GM12891 (cell line): ENCODE measurements around the gene SI. TPM values are rescaled to one million over a fixed set of nuclear protein-coding genes. Genes with fewer than 3 reads are reported as not detected.

Source experiments
- DNase-seq: peaks from one replicate; pipeline ENCODE4 v3.0.0; 2011; ENCODE audit warnings: low spot score; ENCODE audit not compliant: insufficient read length
- FAIRE-seq: peaks from 2 replicates; lab custom pipeline; 2011; peaks lifted over from hg19 to GRCh38; lab: Jason Lieb, UNC
- PAX5 ChIP-seq: IDR thresholded peaks from 2 replicates; pipeline ENCODE4 v1.6.1; 2011; ENCODE audit warnings: low read length, moderate library complexity, mild to moderate bottlenecking; ENCODE audit not compliant: insufficient read depth, severe bottlenecking
- POLR2A ChIP-seq: IDR thresholded peaks from 2 replicates; pipeline ENCODE4 v1.6.1; 2011; ENCODE audit warnings: low read depth, low read length, control low read depth
- POLR2AphosphoS5 ChIP-seq: IDR thresholded peaks from 2 replicates; pipeline ENCODE4 v1.6.1; 2011; ENCODE audit warnings: low read depth, low read length, control low read depth
- POU2F2 ChIP-seq: IDR thresholded peaks from 2 replicates; pipeline ENCODE4 v1.6.1; 2011; ENCODE audit warnings: low read depth, mild to moderate bottlenecking, control low read depth, low read length, moderate library complexity
- SPI1 ChIP-seq: IDR thresholded peaks from 2 replicates; pipeline ENCODE4 v1.6.1; 2011; ENCODE audit warnings: low read depth, low read length, control low read depth
- TAF1 ChIP-seq: IDR thresholded peaks from 2 replicates; pipeline ENCODE4 v1.6.1; 2011; ENCODE audit warnings: low read depth, low read length, control low read depth
- polyA plus RNA-seq: library from polyadenylated mRNA; unstranded; fragments of >200 nt; gene quantifications from one replicate; pipeline ENCODE4 v1.2.1, GENCODE V29; 2012; ENCODE audit warnings: low read depth, missing spikeins, inconsistent platforms; ENCODE audit not compliant: missing spikeins

Gene SI
- polyA plus RNA-seq: not detected

- no peak for FAIRE-seq
- TF ChIP-seq SPI1 (no peak), PAX5 (no peak)
- DNase-seq: no peak
Observed at GRCh38 chr3:165078293-165078692, at the start of gene SI. SI (minus strand) TSS chr3:165078496; CDS start chr3:165076012, 2,484 bp downstream.

GRCh38 chr3:165125836-165126235 lies 47.5 kb upstream of the SI start:
- DNase-seq (no peak), FAIRE-seq (no peak)
- TF ChIP-seq PAX5: no peak
- no peak for TF ChIP-seq POLR2A
- TF ChIP-seq SPI1: no peak
- no peak for TF ChIP-seq TAF1
- TF ChIP-seq POLR2AphosphoS5: no peak
- TF ChIP-seq POU2F2: no peak

GRCh38 chr3:165111401-165111800 lies 33.1 kb upstream of the SI start:
- FAIRE-seq (no peak), DNase-seq (no peak)
- TF ChIP-seq TAF1 (no peak), POLR2AphosphoS5 (no peak), POU2F2 (no peak), SPI1 (no peak), POLR2A (no peak), PAX5 (no peak)

GRCh38 chr3:165103616-165104015 lies 25.3 kb upstream of the SI start:
- TF ChIP-seq POLR2AphosphoS5 (no peak), TAF1 (no peak), POU2F2 (no peak), POLR2A (no peak), PAX5 (no peak), SPI1 (no peak)
- no peak for FAIRE-seq

GRCh38 chr3:165082650-165083049 lies 4.4 kb upstream of the SI start:
- FAIRE-seq (no peak), DNase-seq (no peak)

More at GRCh38 chr3:165103616-165104015, 25.3 kb upstream of the SI start:
- no peak for DNase-seq

GRCh38 chr3:165081183-165081582 lies 2.9 kb upstream of the SI start:
- no peak for FAIRE-seq
- DNase-seq: no peak
- no peak for TF ChIP-seq POLR2AphosphoS5
- no peak for TF ChIP-seq POLR2A
- no peak for TF ChIP-seq SPI1
- TF ChIP-seq PAX5: no peak
- no peak for TF ChIP-seq POU2F2
- no peak for TF ChIP-seq TAF1

More at GRCh38 chr3:165082650-165083049, 4.4 kb upstream of the SI start:
- TF ChIP-seq POLR2A: no peak
- no peak for TF ChIP-seq PAX5
- no peak for TF ChIP-seq POLR2AphosphoS5
- no peak for TF ChIP-seq SPI1
- TF ChIP-seq TAF1: no peak
- TF ChIP-seq POU2F2: no peak

- FAIRE-seq (no peak), DNase-seq (no peak)
- TF ChIP-seq POLR2A (no peak), PAX5 (no peak), TAF1 (no peak), POU2F2 (no peak), POLR2AphosphoS5 (no peak), SPI1 (no peak)
Observed at GRCh38 chr3:165075695-165076094, 2.6 kb downstream of the SI start.

GRCh38 chr3:165070682-165071081 lies 7.6 kb downstream of the SI start:
- FAIRE-seq: no peak
- DNase-seq: no peak
- no peak for TF ChIP-seq POLR2A
- no peak for TF ChIP-seq SPI1
- TF ChIP-seq TAF1: no peak
- TF ChIP-seq POLR2AphosphoS5: no peak
- TF ChIP-seq POU2F2: no peak
- no peak for TF ChIP-seq PAX5

- no peak for DNase-seq
- no peak for TF ChIP-seq SPI1
- no peak for TF ChIP-seq PAX5
- no peak for TF ChIP-seq TAF1
- no peak for TF ChIP-seq POLR2AphosphoS5
- no peak for TF ChIP-seq POU2F2
- no peak for TF ChIP-seq POLR2A
- FAIRE-seq: no peak
Observed at GRCh38 chr3:165056510-165056909, 21.8 kb downstream of the SI start.

GRCh38 chr3:165040186-165040585 lies 38.1 kb downstream of the SI start:
- DNase-seq (no peak), FAIRE-seq (no peak)
- no peak for TF ChIP-seq SPI1
- no peak for TF ChIP-seq TAF1
- no peak for TF ChIP-seq POLR2A
- no peak for TF ChIP-seq POU2F2
- TF ChIP-seq POLR2AphosphoS5: no peak
- TF ChIP-seq PAX5: no peak

GRCh38 chr3:165011557-165011956 lies 66.7 kb downstream of the SI start:
- FAIRE-seq: no peak
- no peak for DNase-seq
- TF ChIP-seq PAX5: no peak
- TF ChIP-seq POLR2A: no peak
- TF ChIP-seq TAF1: no peak
- TF ChIP-seq SPI1: no peak
- TF ChIP-seq POLR2AphosphoS5: no peak
- TF ChIP-seq POU2F2: no peak

GRCh38 chr3:164984947-164985346 lies 93.3 kb downstream of the SI start:
- DNase-seq (no peak), FAIRE-seq (no peak)
- TF ChIP-seq SPI1 (no peak), TAF1 (no peak), POLR2A (no peak), POU2F2 (no peak), POLR2AphosphoS5 (no peak), PAX5 (no peak)
